ENCODE data around the gene PDE1A.

GRCh38 chr2:182220998-182221397 lies 205.8 kb downstream of the PDE1A start:
- TF ChIP-seq ZNF274 (IDR thresholded peaks at IDR 0.05; ENCODE audit: low read depth, low read length), result no peak
- TF ChIP-seq YY1 (IDR thresholded peaks at IDR 0.05; ENCODE audit: insufficient read depth, insufficient read length), result no peak
